Activated naive CD4-positive, alpha-beta T cell treated with anti-CD3 and anti-CD28 coated beads, Interleukin-2, amount 50 U/mL, for 24 hours (primary cell): ENCODE measurements around the gene CHST15.

Source experiments
- H3K27ac Mint-ChIP-seq: one replicate; pipeline ENCODE4 v1.8.0; 2021; ENCODE audit warnings: mild to moderate bottlenecking, mixed read lengths
- H3K27me3 Mint-ChIP-seq: one replicate; pipeline ENCODE4 v1.8.0; 2021; ENCODE audit warnings: mixed read lengths
- H3K36me3 Mint-ChIP-seq: one replicate; pipeline ENCODE4 v1.8.0; 2021; ENCODE audit warnings: mixed read lengths
- H3K4me1 Mint-ChIP-seq: one replicate; pipeline ENCODE4 v1.8.0; 2021; ENCODE audit warnings: mixed read lengths
- H3K4me3 Mint-ChIP-seq: one replicate; pipeline ENCODE4 v1.8.0; 2021; ENCODE audit warnings: mild to moderate bottlenecking, mixed read lengths
- H3K9me3 Mint-ChIP-seq: one replicate; pipeline ENCODE4 v1.8.0; 2021; ENCODE audit warnings: mixed read lengths

Gene CHST15

GRCh38 chr10:124016804-124017375 is 76.5 kb downstream of the CHST15 start:
- no peaks in the 10 kb centered on the region for H3K4me1 Mint-ChIP-seq
- no peak overlapping the region for H3K27ac Mint-ChIP-seq
- H3K36me3 Mint-ChIP-seq: peaks cover 2% of the 10 kb centered on the region
- peaks cover 2% of the 10 kb centered on the region for H3K27me3 Mint-ChIP-seq
- no peak overlapping the region for H3K4me3 Mint-ChIP-seq
- H3K9me3 Mint-ChIP-seq: peaks cover 9% of the 10 kb centered on the region

GRCh38 chr10:124015991-124016390 is 77.4 kb downstream of the CHST15 start:
- Mint-ChIP-seq H3K27ac (no peak overlapping the region), H3K36me3 (peaks cover 2% of the 10 kb centered on the region), H3K4me3 (no peak overlapping the region), H3K9me3 (peaks cover 9% of the 10 kb centered on the region), H3K27me3 (peaks cover 2% of the 10 kb centered on the region), H3K4me1 (no peaks in the 10 kb centered on the region)

GRCh38 chr10:124014416-124015154 is 78.8 kb downstream of the CHST15 start:
- peaks cover 9% of the 10 kb centered on the region for H3K9me3 Mint-ChIP-seq
- H3K4me1 Mint-ChIP-seq: no peaks in the 10 kb centered on the region
- peaks cover 2% of the 10 kb centered on the region for H3K27me3 Mint-ChIP-seq
- H3K27ac Mint-ChIP-seq: no peak overlapping the region
- no peak overlapping the region for H3K4me3 Mint-ChIP-seq
- H3K36me3 Mint-ChIP-seq: peaks cover 2% of the 10 kb centered on the region

GRCh38 chr10:124013916-124014315 is 79.5 kb downstream of the CHST15 start:
- no peaks in the 10 kb centered on the region for H3K4me1 Mint-ChIP-seq
- peaks cover 2% of the 10 kb centered on the region for H3K27me3 Mint-ChIP-seq
- H3K36me3 Mint-ChIP-seq: peaks cover 2% of the 10 kb centered on the region
- H3K9me3 Mint-ChIP-seq: peaks cover 9% of the 10 kb centered on the region
- H3K4me3 Mint-ChIP-seq: no peak overlapping the region
- no peak overlapping the region for H3K27ac Mint-ChIP-seq

- H3K27me3 Mint-ChIP-seq: peaks cover 2% of the 10 kb centered on the region
- peaks cover 9% of the 10 kb centered on the region for H3K9me3 Mint-ChIP-seq
Measured at GRCh38 chr10:124012991-124013390, 80.4 kb downstream of the CHST15 start.

GRCh38 chr10:124012583-124012982 is 80.8 kb downstream of the CHST15 start:
- H3K36me3 Mint-ChIP-seq: peaks cover 2% of the 10 kb centered on the region
- peaks cover 9% of the 10 kb centered on the region for H3K9me3 Mint-ChIP-seq
- no peak overlapping the region for H3K27ac Mint-ChIP-seq
- H3K4me1 Mint-ChIP-seq: no peaks in the 10 kb centered on the region
- H3K4me3 Mint-ChIP-seq: no peak overlapping the region
- H3K27me3 Mint-ChIP-seq: peaks cover 2% of the 10 kb centered on the region

More at GRCh38 chr10:124012991-124013390, 80.4 kb downstream of the CHST15 start:
- no peaks in the 10 kb centered on the region for H3K4me1 Mint-ChIP-seq
- H3K27ac Mint-ChIP-seq: no peak overlapping the region
- no peak overlapping the region for H3K4me3 Mint-ChIP-seq
- H3K36me3 Mint-ChIP-seq: peaks cover 2% of the 10 kb centered on the region

- Mint-ChIP-seq H3K9me3 (peaks cover 9% of the 10 kb centered on the region), H3K4me1 (no peaks in the 10 kb centered on the region), H3K36me3 (peaks cover 2% of the 10 kb centered on the region), H3K27ac (no peak overlapping the region), H3K27me3 (peaks cover 2% of the 10 kb centered on the region), H3K4me3 (no peak overlapping the region)
Measured at GRCh38 chr10:124012066-124012465, 81.3 kb downstream of the CHST15 start.

GRCh38 chr10:124011464-124011863 is 81.9 kb downstream of the CHST15 start:
- Mint-ChIP-seq H3K36me3 (peaks cover 2% of the 10 kb centered on the region), H3K9me3 (peaks cover 9% of the 10 kb centered on the region), H3K4me1 (no peaks in the 10 kb centered on the region), H3K27ac (no peak overlapping the region), H3K4me3 (no peak overlapping the region), H3K27me3 (peaks cover 2% of the 10 kb centered on the region)

- no peak overlapping the region for H3K27ac Mint-ChIP-seq
- no peaks in the 10 kb centered on the region for H3K4me1 Mint-ChIP-seq
- H3K36me3 Mint-ChIP-seq: peaks cover 2% of the 10 kb centered on the region
- no peak overlapping the region for H3K4me3 Mint-ChIP-seq
- H3K27me3 Mint-ChIP-seq: peaks cover 2% of the 10 kb centered on the region
- H3K9me3 Mint-ChIP-seq: peaks cover 9% of the 10 kb centered on the region
Measured at GRCh38 chr10:124010563-124011131, 82.8 kb downstream of the CHST15 start.

- H3K9me3 Mint-ChIP-seq: peaks cover 9% of the 10 kb centered on the region
- peaks cover 2% of the 10 kb centered on the region for H3K36me3 Mint-ChIP-seq
- H3K27ac Mint-ChIP-seq: no peak overlapping the region
Measured at GRCh38 chr10:124010024-124010423, 83.4 kb downstream of the CHST15 start.

GRCh38 chr10:124009231-124010015 is 84.0 kb downstream of the CHST15 start:
- Mint-ChIP-seq H3K27ac (no peak overlapping the region), H3K27me3 (no peaks in the 10 kb centered on the region), H3K36me3 (peaks cover 2% of the 10 kb centered on the region), H3K9me3 (peaks cover 9% of the 10 kb centered on the region), H3K4me3 (no peak overlapping the region), H3K4me1 (no peaks in the 10 kb centered on the region)

More at GRCh38 chr10:124010024-124010423, 83.4 kb downstream of the CHST15 start:
- H3K4me1 Mint-ChIP-seq: no peaks in the 10 kb centered on the region
- no peaks in the 10 kb centered on the region for H3K27me3 Mint-ChIP-seq
- no peak overlapping the region for H3K4me3 Mint-ChIP-seq

- Mint-ChIP-seq H3K36me3 (peaks cover under 1% of the 10 kb centered on the region), H3K27ac (no peak overlapping the region), H3K9me3 (peaks cover 5% of the 10 kb centered on the region), H3K4me3 (no peak overlapping the region), H3K27me3 (no peaks in the 10 kb centered on the region), H3K4me1 (no peaks in the 10 kb centered on the region)
Measured at GRCh38 chr10:124008681-124009080, 84.7 kb downstream of the CHST15 start.

- Mint-ChIP-seq H3K27me3 (no peaks in the 10 kb centered on the region), H3K4me1 (no peaks in the 10 kb centered on the region), H3K27ac (no peak overlapping the region), H3K9me3 (no peaks in the 10 kb centered on the region), H3K4me3 (no peak overlapping the region), H3K36me3 (no peaks in the 10 kb centered on the region)
Measured at GRCh38 chr10:124008187-124008586, 85.2 kb downstream of the CHST15 start.

GRCh38 chr10:124007773-124008145 is 85.6 kb downstream of the CHST15 start:
- no peaks in the 10 kb centered on the region for H3K4me1 Mint-ChIP-seq
- no peaks in the 10 kb centered on the region for H3K27me3 Mint-ChIP-seq
- H3K27ac Mint-ChIP-seq: no peak overlapping the region
- H3K36me3 Mint-ChIP-seq: no peaks in the 10 kb centered on the region
- H3K9me3 Mint-ChIP-seq: no peaks in the 10 kb centered on the region
- H3K4me3 Mint-ChIP-seq: no peak overlapping the region

GRCh38 chr10:124007102-124007772 is 86.2 kb downstream of the CHST15 start:
- H3K36me3 Mint-ChIP-seq: no peaks in the 10 kb centered on the region

More at GRCh38 chr10:124007102-124007772, 86.2 kb downstream of the CHST15 start:
- H3K4me3 Mint-ChIP-seq: no peak overlapping the region
- no peaks in the 10 kb centered on the region for H3K27me3 Mint-ChIP-seq
- no peaks in the 10 kb centered on the region for H3K9me3 Mint-ChIP-seq
- no peaks in the 10 kb centered on the region for H3K4me1 Mint-ChIP-seq
- H3K27ac Mint-ChIP-seq: no peak overlapping the region
